ENCODE data around the gene CNTROB.

The CNTROB gene

GRCh38 chr17:7969433-7969832 is 37.4 kb downstream of the CNTROB start:
- Histone ChIP-seq H3K36me3 (ENCODE audit: insufficient read depth) (no peaks in the 10 kb centered on the region), H3K4me3 (IDR thresholded peaks at IDR 0.05; ENCODE audit: insufficient read depth, low read depth, low read length) (no peak overlapping the region), H3K4me1 (ENCODE audit: low read depth, poor library complexity, severe bottlenecking) (no peaks in the 10 kb centered on the region), H3K79me2 (ENCODE audit: insufficient read depth, low read depth) (no peaks in the 10 kb centered on the region), H3K4me2 (no peak overlapping the region), H4K20me1 (ENCODE audit: insufficient read depth) (no peaks in the 10 kb centered on the region), H2AFZ (ENCODE audit: low read depth) (no peak overlapping the region), H3K27ac (no peak overlapping the region), H3K9ac (no peak overlapping the region), H3K27me3 (ENCODE audit: insufficient read depth, low read depth) (no peaks in the 10 kb centered on the region)
- TF ChIP-seq CTCF (conservative IDR thresholded peaks at IDR 0.05; ENCODE audit: low read depth, low read length): no peak

GRCh38 chr17:7971651-7972050 is 39.6 kb downstream of the CNTROB start:
- H3K27me3 ChIP-seq (ENCODE audit: insufficient read depth, low read depth): no peaks in the 10 kb centered on the region

GRCh38 chr17:7972131-7972785 is 40.3 kb downstream of the CNTROB start:
- Histone ChIP-seq H3K79me2 (ENCODE audit: insufficient read depth, low read depth) (no peaks in the 10 kb centered on the region), H3K27me3 (ENCODE audit: insufficient read depth, low read depth) (no peaks in the 10 kb centered on the region), H3K36me3 (ENCODE audit: insufficient read depth) (no peaks in the 10 kb centered on the region), H2AFZ (ENCODE audit: low read depth) (no peak overlapping the region), H3K4me3 (IDR thresholded peaks at IDR 0.05; ENCODE audit: insufficient read depth, low read depth, low read length) (no peak overlapping the region), H4K20me1 (ENCODE audit: insufficient read depth) (no peaks in the 10 kb centered on the region), H3K27ac (no peak overlapping the region), H3K9ac (no peak overlapping the region), H3K4me1 (ENCODE audit: low read depth, poor library complexity, severe bottlenecking) (no peaks in the 10 kb centered on the region), H3K4me2 (no peak overlapping the region)
- no peak for TF ChIP-seq CTCF (conservative IDR thresholded peaks at IDR 0.05; ENCODE audit: low read depth, low read length)

More at GRCh38 chr17:7971651-7972050, 39.6 kb downstream of the CNTROB start:
- Histone ChIP-seq H3K4me2 (no peak overlapping the region), H4K20me1 (ENCODE audit: insufficient read depth) (no peaks in the 10 kb centered on the region), H2AFZ (ENCODE audit: low read depth) (no peak overlapping the region), H3K27ac (no peak overlapping the region), H3K79me2 (ENCODE audit: insufficient read depth, low read depth) (no peaks in the 10 kb centered on the region), H3K9ac (no peak overlapping the region), H3K4me1 (ENCODE audit: low read depth, poor library complexity, severe bottlenecking) (no peaks in the 10 kb centered on the region), H3K4me3 (IDR thresholded peaks at IDR 0.05; ENCODE audit: insufficient read depth, low read depth, low read length) (no peak overlapping the region), H3K36me3 (ENCODE audit: insufficient read depth) (no peaks in the 10 kb centered on the region)
- TF ChIP-seq CTCF (conservative IDR thresholded peaks at IDR 0.05; ENCODE audit: low read depth, low read length): no peak

- Histone ChIP-seq H3K27ac (no peak overlapping the region), H3K79me2 (ENCODE audit: insufficient read depth, low read depth) (no peaks in the 10 kb centered on the region), H3K9ac (no peak overlapping the region), H2AFZ (ENCODE audit: low read depth) (no peak overlapping the region), H3K4me2 (no peak overlapping the region), H3K27me3 (ENCODE audit: insufficient read depth, low read depth) (no peaks in the 10 kb centered on the region), H3K4me3 (IDR thresholded peaks at IDR 0.05; ENCODE audit: insufficient read depth, low read depth, low read length) (no peak overlapping the region), H3K4me1 (ENCODE audit: low read depth, poor library complexity, severe bottlenecking) (no peaks in the 10 kb centered on the region), H4K20me1 (ENCODE audit: insufficient read depth) (no peaks in the 10 kb centered on the region), H3K36me3 (ENCODE audit: insufficient read depth) (no peaks in the 10 kb centered on the region)
- no peak for TF ChIP-seq CTCF (conservative IDR thresholded peaks at IDR 0.05; ENCODE audit: low read depth, low read length)
Measured at GRCh38 chr17:7974638-7975131, 42.7 kb downstream of the CNTROB start.

Data from KMS-11 (cell line).